SJCRH30 (cell line): ENCODE measurements around the gene SLTM. TPM values are rescaled to one million over a fixed set of nuclear protein-coding genes. Genes with fewer than 3 reads are reported as not detected.
"Not testable (repeated sequence)": the region's sequence is repeated elsewhere in the genome, so short reads cannot be mapped to it uniquely, and the experiment has no call there.

Experiments used
- DNase-seq, 2 experiments: peaks; one replicate each; pipeline ENCODE4 v3.0.0-alpha.2; 2015 to 2020
- H3K27ac ChIP-seq: fragments of 250-450 bp; sonication (Bioruptor Pico); 2 replicates; pipeline ENCODE4 v1.5.1; 2020; ENCODE audit warnings: mild to moderate bottlenecking, moderate library complexity
- H3K27me3 ChIP-seq: fragments of 250-450 bp; sonication (Bioruptor Pico); 2 replicates; pipeline ENCODE4 v1.5.1; 2020; ENCODE audit warnings: mild to moderate bottlenecking, moderate library complexity
- H3K36me3 ChIP-seq: fragments of 250-450 bp; sonication (Bioruptor Pico); 2 replicates; pipeline ENCODE4 v1.5.1; 2020; ENCODE audit warnings: mild to moderate bottlenecking, moderate library complexity
- H3K4me1 ChIP-seq: fragments of 250-450 bp; sonication (Bioruptor Pico); 2 replicates; pipeline ENCODE4 v1.5.1; 2020; ENCODE audit warnings: mild to moderate bottlenecking, moderate library complexity
- H3K4me3 ChIP-seq: fragments of 250-450 bp; sonication (Bioruptor Pico); 2 replicates; pipeline ENCODE4 v1.5.1; 2020; ENCODE audit warnings: mild to moderate bottlenecking, moderate library complexity
- H3K9me3 ChIP-seq: fragments of 250-450 bp; sonication (Bioruptor Pico); replicated peaks from 2 replicates; pipeline ENCODE4 v1.5.1; 2020; ENCODE audit warnings: mild to moderate bottlenecking, moderate library complexity
- total RNA-seq: library from RNA; depleted of rRNA; stranded (reverse); fragments of >200 nt; shearing (Covaris generic); gene quantifications from 2 replicates; pipeline ENCODE4 v1.2.3, GENCODE V29; 2014

The SLTM gene
- total RNA-seq, 1 experiment from 2014 or later = 131 TPM

DNA sequence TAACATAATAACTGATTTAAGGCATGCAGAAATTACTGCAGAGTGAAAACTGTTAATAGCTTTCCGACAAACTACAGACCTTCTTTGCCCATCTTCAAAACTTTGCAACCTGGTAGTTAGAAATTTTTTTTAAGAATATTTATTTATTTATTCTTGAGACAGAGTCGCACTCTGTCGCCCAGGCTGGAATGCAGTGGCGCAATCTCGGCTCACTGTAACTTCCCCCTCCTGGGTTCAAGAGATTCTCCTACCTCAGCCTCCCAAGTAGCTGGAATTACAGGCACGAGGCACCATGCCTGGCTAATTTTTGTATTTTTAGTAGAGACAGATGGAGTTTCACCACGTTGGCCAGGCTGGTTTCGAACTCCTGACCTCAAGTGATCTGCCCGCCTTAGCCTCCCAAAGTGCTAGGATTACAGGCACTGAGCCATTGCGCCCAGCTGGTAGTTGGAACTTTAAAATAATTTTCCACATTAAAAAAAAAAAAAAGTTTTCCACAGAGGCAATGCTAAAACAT, 15.8 kb downstream of the SLTM start:
- H3K4me3 ChIP-seq, H3K9me3 ChIP-seq, H3K4me1 ChIP-seq, H3K27me3 ChIP-seq, DNase-seq, H3K27ac ChIP-seq: not testable (repeated sequence)
- peaks cover 56% of the 10 kb centered on the region for H3K36me3 ChIP-seq

DNA sequence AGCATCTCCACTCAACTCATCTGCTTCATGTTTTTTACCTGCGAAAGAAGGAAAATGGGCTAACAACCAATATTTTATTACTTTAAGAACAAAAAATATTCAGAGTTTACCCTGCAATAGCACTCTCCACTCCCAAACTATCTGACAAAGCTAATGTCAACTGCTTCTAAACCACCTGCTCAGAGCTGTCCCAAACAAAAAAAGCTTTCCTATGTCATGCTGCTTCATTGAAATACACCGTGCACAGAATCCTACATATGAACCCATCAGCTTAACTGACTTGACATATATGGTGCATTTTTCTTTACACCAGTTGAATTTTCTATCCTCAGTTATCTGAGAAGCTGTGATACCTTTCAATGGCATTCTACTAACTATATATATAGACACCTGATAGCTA, 16.5 kb downstream of the SLTM start:
- no peaks in the 10 kb centered on the region for H3K4me1 ChIP-seq
- no peak overlapping the region for H3K27ac ChIP-seq
- no peaks in the 10 kb centered on the region for H3K27me3 ChIP-seq
- no peaks in the 10 kb centered on the region for H3K9me3 ChIP-seq
- no peak overlapping the region for H3K4me3 ChIP-seq
- H3K36me3 ChIP-seq = peaks cover 63% of the 10 kb centered on the region
- no peak for DNase-seq

DNA sequence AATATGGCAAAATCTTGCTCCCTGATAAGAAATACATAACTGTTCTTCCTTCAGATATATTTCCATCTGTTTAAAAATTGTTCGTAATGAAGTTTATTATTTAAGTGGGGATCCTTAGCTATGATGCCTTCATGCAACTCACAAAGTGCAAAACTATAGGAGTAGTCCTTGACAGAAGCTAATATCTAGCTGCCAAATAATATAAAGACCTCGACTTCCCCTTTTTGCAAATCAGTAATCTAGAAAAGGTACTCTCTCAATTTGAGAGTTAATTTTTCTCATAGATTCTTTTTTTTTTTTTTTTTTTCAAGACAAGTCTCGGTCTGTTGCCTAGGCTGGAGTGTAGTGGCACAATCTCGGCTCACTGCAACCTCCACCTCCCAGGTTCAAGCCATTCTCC, 23.0 kb downstream of the SLTM start:
- no peak for DNase-seq

DNA sequence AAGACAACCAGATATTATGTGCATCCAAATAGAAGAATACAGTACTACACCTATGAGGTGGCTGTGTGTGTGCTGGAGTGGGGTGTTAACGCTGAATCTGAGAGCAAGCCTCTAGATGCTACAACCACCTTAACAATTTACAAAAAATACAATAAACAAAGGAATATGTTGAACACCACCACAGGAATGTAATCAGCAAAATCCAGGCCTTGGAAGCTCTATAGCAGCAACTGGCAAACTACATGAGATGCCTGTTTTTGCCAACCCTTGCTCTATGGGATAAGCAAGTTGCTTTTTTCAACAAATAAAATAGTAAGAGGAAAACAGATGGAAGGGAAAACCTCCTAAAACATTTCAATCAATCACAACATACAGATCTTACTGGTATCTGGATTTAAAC, 23.9 kb downstream of the SLTM start:
- DNase-seq = no peak
- no peak overlapping the region for H3K4me3 ChIP-seq
- H3K36me3 ChIP-seq = peaks cover 67% of the 10 kb centered on the region
- no peak overlapping the region for H3K27ac ChIP-seq
- H3K27me3 ChIP-seq = no peaks in the 10 kb centered on the region
- no peaks in the 10 kb centered on the region for H3K4me1 ChIP-seq
- H3K9me3 ChIP-seq = no peaks in the 10 kb centered on the region

More for the DNA sequence above, 23.0 kb downstream of the SLTM start:
- Histone ChIP-seq H3K27me3 (no peaks in the 10 kb centered on the region), H3K27ac (no peak overlapping the region), H3K4me3 (no peak overlapping the region), H3K4me1 (no peaks in the 10 kb centered on the region), H3K9me3 (no peaks in the 10 kb centered on the region), H3K36me3 (peaks cover 65% of the 10 kb centered on the region)

DNA sequence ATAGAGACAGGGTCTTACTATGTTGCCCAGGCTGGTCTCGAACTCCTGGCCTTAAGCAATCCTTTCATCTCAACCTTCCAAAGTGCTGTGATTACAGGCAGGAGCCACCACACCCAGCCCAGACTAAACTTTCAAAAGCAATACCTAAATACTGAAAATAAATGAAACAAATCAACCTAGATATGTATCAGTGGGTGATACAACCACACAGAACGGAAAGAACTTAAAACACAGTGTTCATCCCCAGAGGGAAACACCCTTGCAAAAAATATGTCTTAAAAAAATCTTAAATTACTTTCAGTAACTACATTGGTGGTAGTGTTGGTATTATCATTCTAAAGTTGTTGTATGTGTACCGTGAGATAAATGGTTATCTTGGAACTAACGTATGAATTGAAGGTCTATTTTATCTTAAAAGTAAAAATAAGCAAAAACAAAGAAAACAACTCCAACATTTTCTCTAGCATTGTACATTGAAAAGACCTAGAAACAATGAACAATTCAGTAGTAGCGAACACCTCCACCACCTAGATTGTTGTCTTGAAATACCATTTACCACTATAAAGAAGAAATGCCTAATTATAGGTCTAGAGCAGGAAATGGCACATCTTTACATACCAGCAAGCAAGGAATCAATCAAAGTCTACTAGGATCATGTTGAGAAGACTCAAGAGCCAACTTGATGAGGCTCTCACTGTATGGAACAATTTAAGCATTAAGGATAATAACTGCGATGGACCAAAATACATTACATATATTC, 24.7 kb downstream of the SLTM start:
- no peaks in the 10 kb centered on the region for H3K4me1 ChIP-seq
- H3K4me3 ChIP-seq = no peak overlapping the region
- no peak for DNase-seq
- H3K9me3 ChIP-seq = no peaks in the 10 kb centered on the region
- H3K27ac ChIP-seq = no peak overlapping the region
- no peaks in the 10 kb centered on the region for H3K27me3 ChIP-seq
- peaks cover 63% of the 10 kb centered on the region for H3K36me3 ChIP-seq

GRCh38 chr15:58900631-58901030, 32.8 kb downstream of the SLTM start:
- Histone ChIP-seq H3K36me3 (peaks cover 70% of the 10 kb centered on the region), H3K27me3 (no peaks in the 10 kb centered on the region), H3K4me3 (no peak overlapping the region), H3K27ac (no peak overlapping the region), H3K9me3 (no peaks in the 10 kb centered on the region), H3K4me1 (no peaks in the 10 kb centered on the region)
- DNase-seq = no peak

DNA sequence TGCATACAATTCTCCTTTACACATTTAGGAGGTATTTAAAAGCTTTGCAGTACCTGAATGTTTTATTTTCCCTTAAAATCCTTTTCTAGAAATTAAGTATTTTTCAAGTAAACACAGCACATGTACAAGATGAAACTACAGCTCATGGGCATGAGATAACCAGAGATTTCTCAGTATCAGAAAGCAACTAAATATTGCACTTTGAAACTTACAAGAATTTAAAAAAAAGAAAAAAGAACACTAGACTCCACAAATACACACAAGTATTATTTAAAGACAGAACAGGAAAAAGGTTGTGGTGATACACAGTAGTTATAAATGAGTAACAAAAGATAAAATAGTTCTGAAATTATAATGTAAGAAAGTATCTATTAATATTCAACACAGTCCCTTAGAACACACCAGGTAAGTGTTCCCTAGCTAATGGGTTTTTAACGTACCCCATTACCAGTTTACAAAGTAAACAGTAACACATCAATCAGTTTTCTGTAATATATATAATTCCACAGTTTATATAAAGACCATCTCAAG, 35.3 kb downstream of the SLTM start:
- Histone ChIP-seq H3K4me1 (no peaks in the 10 kb centered on the region), H3K9me3 (no peaks in the 10 kb centered on the region), H3K4me3 (no peak overlapping the region), H3K36me3 (peaks cover 79% of the 10 kb centered on the region), H3K27ac (no peak overlapping the region), H3K27me3 (no peaks in the 10 kb centered on the region)
- no peak for DNase-seq

GRCh38 chr15:58889363-58889762, 44.1 kb downstream of the SLTM start:
- Histone ChIP-seq H3K4me3 (no peak overlapping the region), H3K9me3 (no peaks in the 10 kb centered on the region), H3K27ac (no peak overlapping the region), H3K36me3 (peaks cover 100% of the 10 kb centered on the region), H3K27me3 (no peaks in the 10 kb centered on the region), H3K4me1 (no peaks in the 10 kb centered on the region)
- DNase-seq = no peak

GRCh38 chr15:58886921-58887320, 46.6 kb downstream of the SLTM start:
- H3K27me3 ChIP-seq = no peaks in the 10 kb centered on the region
- no peak overlapping the region for H3K4me3 ChIP-seq
- H3K4me1 ChIP-seq = no peaks in the 10 kb centered on the region
- H3K9me3 ChIP-seq = no peaks in the 10 kb centered on the region
- H3K36me3 ChIP-seq = peaks cover 96% of the 10 kb centered on the region
- H3K27ac ChIP-seq = no peak overlapping the region
- DNase-seq = no peak

- not testable (repeated sequence) for H3K27ac ChIP-seq, H3K4me3 ChIP-seq, H3K27me3 ChIP-seq, DNase-seq, H3K4me1 ChIP-seq, H3K9me3 ChIP-seq
- H3K36me3 ChIP-seq = peaks cover 96% of the 10 kb centered on the region
These were observed 49.6 kb downstream of the SLTM start for GRCh38 chr15:58883926-58884325.

- no peak overlapping the region for H3K27ac ChIP-seq
- H3K4me3 ChIP-seq = no peak overlapping the region
- H3K9me3 ChIP-seq = no peaks in the 10 kb centered on the region
- H3K4me1 ChIP-seq = no peaks in the 10 kb centered on the region
- no peaks in the 10 kb centered on the region for H3K27me3 ChIP-seq
- H3K36me3 ChIP-seq = peaks cover 95% of the 10 kb centered on the region
- DNase-seq = no peak
These were observed 51.2 kb downstream of the SLTM start for GRCh38 chr15:58882243-58882642.

DNA sequence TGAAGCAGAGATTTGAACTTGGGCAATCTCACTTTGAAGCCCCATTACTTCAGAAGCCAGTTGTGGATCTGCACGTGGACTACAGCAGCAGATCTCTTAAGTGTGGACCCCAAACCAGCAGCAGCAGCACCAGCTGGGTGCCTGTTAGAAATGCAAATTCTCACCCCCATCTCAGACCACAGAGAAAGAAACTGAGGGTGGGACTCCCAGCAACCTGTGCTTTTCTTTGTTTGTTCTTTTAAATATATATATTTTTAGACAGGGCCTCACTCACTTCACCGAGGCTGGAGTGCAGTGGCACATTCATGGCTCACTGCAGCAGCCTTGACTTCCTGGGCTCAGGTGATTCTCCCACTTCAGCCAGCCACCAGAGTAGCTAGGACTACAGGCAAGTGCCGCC, 53.2 kb downstream of the SLTM start:
- no peaks in the 10 kb centered on the region for H3K27me3 ChIP-seq
- peaks cover 86% of the 10 kb centered on the region for H3K36me3 ChIP-seq
- no peaks in the 10 kb centered on the region for H3K4me1 ChIP-seq
- no peak overlapping the region for H3K27ac ChIP-seq
- no peaks in the 10 kb centered on the region for H3K9me3 ChIP-seq
- H3K4me3 ChIP-seq = no peak overlapping the region
- DNase-seq = no peak

GRCh38 chr15:58877999-58878825, 55.3 kb downstream of the SLTM start:
- Histone ChIP-seq H3K27ac (no peak overlapping the region), H3K4me3 (no peak overlapping the region), H3K9me3 (no peaks in the 10 kb centered on the region), H3K36me3 (peaks cover 66% of the 10 kb centered on the region), H3K4me1 (no peaks in the 10 kb centered on the region), H3K27me3 (no peaks in the 10 kb centered on the region)
- no peak for DNase-seq

DNA sequence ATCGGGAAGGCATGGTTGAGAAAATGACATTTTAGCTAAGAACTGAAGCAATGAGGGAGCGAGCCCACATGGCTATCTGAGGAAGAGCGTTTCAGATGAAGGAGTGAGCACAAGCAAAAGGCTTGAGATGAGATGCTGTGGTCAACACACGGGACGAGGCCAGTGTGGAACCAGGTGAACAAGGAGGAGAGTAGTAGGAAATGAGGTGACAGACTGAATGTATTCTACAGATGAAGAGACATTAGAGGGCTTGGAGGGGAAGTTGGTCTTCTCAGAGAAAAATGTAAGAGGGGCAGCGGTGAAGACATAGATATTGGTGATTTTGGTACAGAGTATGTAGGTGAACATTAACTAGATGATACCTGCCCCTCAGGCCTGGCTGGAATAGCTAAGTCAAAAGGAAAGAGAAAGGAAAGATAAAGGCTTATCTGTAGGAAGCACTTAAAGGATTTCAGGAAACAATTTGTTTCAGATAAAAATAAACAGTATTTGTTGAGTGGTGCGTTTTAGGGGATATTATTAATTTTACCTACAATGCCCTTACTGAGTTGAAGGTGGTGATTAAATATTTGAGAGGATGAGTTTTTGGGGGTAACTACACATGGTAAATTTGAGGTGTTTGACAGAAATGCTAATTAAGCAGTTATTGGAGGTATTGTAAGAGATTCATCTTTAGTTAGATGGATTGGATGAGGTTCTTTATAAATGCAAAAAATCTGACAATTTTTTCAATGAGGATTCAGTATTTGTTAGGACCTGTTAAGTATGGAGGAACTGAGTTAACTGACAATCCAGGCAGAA, 57.0 kb downstream of the SLTM start:
- no peak overlapping the region for H3K27ac ChIP-seq
- no peaks in the 10 kb centered on the region for H3K9me3 ChIP-seq
- DNase-seq = no peak
- H3K4me3 ChIP-seq = no peak overlapping the region
- no peaks in the 10 kb centered on the region for H3K4me1 ChIP-seq
- peaks cover 52% of the 10 kb centered on the region for H3K36me3 ChIP-seq
- H3K27me3 ChIP-seq = no peaks in the 10 kb centered on the region
